ENCODE measurements around the gene GLIS2. TPM values are rescaled to one million over a fixed set of nuclear protein-coding genes. Genes with fewer than 3 reads are reported as not detected.

The GLIS2 gene
- total and polyA plus RNA-seq, 2 of the 4 experiments (the other 2 are of a cell fraction): 0.36 to 8.4 TPM

- peaks cover 55% of the 10 kb centered on the region for H4K20me1 ChIP-seq (ENCODE audit: insufficient read depth, low read length)
- H3K27ac ChIP-seq (ENCODE audit: insufficient read depth, low read length): no peak overlapping the region
- dilution Hi-C loops (cut with HindIII; ENCODE audit: low sequenced_read_pairs, unreplicated experiment) (no loop called here), intact Hi-C loops (cut with micrococcal nuclease) (loop anchor here (5.0 kb wide), 1 partner anchor 218 kb away; the partner anchor contains the start of gene ADCY9), in situ Hi-C loops (cut with MboI; ENCODE audit: low sequenced_read_pairs) (loop anchor here (5.0 to 10.0 kb wide), 2 partner anchors 133 to 350 kb away; no protein-coding TSS in a partner anchor)
- H3K56ac ChIP-seq (ENCODE audit: extremely low read depth, insufficient read depth, low read length): no peak overlapping the region
- H3K9ac ChIP-seq (ENCODE audit: low read depth, low read length): no peak overlapping the region
- DNase-seq (no peak), ATAC-seq (ENCODE audit: low read depth) (no peak)
- no peak overlapping the region for H4K8ac ChIP-seq (ENCODE audit: low read depth in 2 of 2, low read length in 2 of 2)
- H3K36me3 ChIP-seq (ENCODE audit: control insufficient read depth, insufficient read depth, low read length): peaks cover 44% of the 10 kb centered on the region
- H4K5ac ChIP-seq (ENCODE audit: low read depth, low read length): no peak overlapping the region
- BruUV-seq (replicated peaks): no TSS peak
- no peak overlapping the region for H2AK5ac ChIP-seq (ENCODE audit: low read depth, low read length)
- H3K14ac ChIP-seq (replicated peaks; ENCODE audit: low read depth, low read length): no peak overlapping the region
- H3K4me2 ChIP-seq (ENCODE audit: low read depth, low read length): no peak overlapping the region
- peaks cover 5 to 63% of the 10 kb centered on the region in 2 experiments; a peak in 3 of 4 replicates for H3K79me1 ChIP-seq (ENCODE audit: low read depth in 1 of 2, low read length in 2 of 2)
- TF ChIP-seq RAD21 (IDR thresholded peaks at IDR 0.05; ENCODE audit: low read length) (no peak), CTCF (conservative IDR thresholded peaks at IDR 0.05; ENCODE audit: low read depth, low read length) (no peak), POLR2A (IDR thresholded peaks at IDR 0.05; ENCODE audit: low read depth, low read length) (no peak), RFX5 (IDR thresholded peaks at IDR 0.05; ENCODE audit: low read depth, low read length) (no peak), CHD1 (IDR thresholded peaks at IDR 0.05; ENCODE audit: low read depth, low read length) (no peak), SMC3 (IDR thresholded peaks at IDR 0.05; ENCODE audit: low read depth, low read length) (no peak), MXI1 (IDR thresholded peaks at IDR 0.05; ENCODE audit: borderline replicate concordance, low read depth, low read length) (no peak), USF2 (IDR thresholded peaks at IDR 0.05; ENCODE audit: low read depth, low read length) (no peak), NFE2L2 (IDR thresholded peaks at IDR 0.05; ENCODE audit: low read depth, low read length) (no peak), ELK1 (IDR thresholded peaks at IDR 0.05; ENCODE audit: borderline replicate concordance, low read depth, low read length) (no peak), MAFK (IDR thresholded peaks at IDR 0.05; ENCODE audit: low read depth, low read length) (no peak), FOS (IDR thresholded peaks at IDR 0.05; ENCODE audit: low read depth, low read length) (no peak), BHLHE40 (IDR thresholded peaks at IDR 0.05; ENCODE audit: low read depth, low read length) (no peak)
- H3K4me1 ChIP-seq (ENCODE audit: control insufficient read depth, insufficient read depth, low read length): peaks cover 7% of the 10 kb centered on the region; the same call in 1 of the 2 replicates
- no peak overlapping the region for H3K4ac ChIP-seq (ENCODE audit: low read depth, low read length)
- no peak overlapping the region for H4K91ac ChIP-seq (ENCODE audit: insufficient read depth, low read depth, low read length)
- H3K18ac ChIP-seq (ENCODE audit: low read depth, low read length): no peak overlapping the region
- no peak overlapping the region for H2BK20ac ChIP-seq (ENCODE audit: low read depth, low read length)
- no peak overlapping the region for H2AK9ac ChIP-seq (replicated peaks; ENCODE audit: low read depth, low read length, poor library complexity)
- no peak overlapping the region for H3K23ac ChIP-seq (ENCODE audit: low read depth, low read length)
- no peak overlapping the region for H3K4me3 ChIP-seq (ENCODE audit: insufficient read depth, low read depth, low read length)
- no peak overlapping the region for H2BK120ac ChIP-seq (ENCODE audit: low read depth, low read length)
- H3K9me3 ChIP-seq (ENCODE audit: control insufficient read depth, insufficient read depth, low read length): no peaks in the 10 kb centered on the region
- H3K27me3 ChIP-seq (ENCODE audit: control insufficient read depth, insufficient read depth, low read length): no peaks in the 10 kb centered on the region
- H3K9me1 ChIP-seq (ENCODE audit: insufficient read depth, low read length): no peaks in the 10 kb centered on the region; the same call in 1 of the 2 replicates
- H2BK5ac ChIP-seq (ENCODE audit: low read depth, low read length, poor library complexity, severe bottlenecking): no peak overlapping the region
- no peak overlapping the region for H2BK15ac ChIP-seq (ENCODE audit: low read depth, low read length)
- H2AFZ ChIP-seq (replicated peaks; ENCODE audit: low read length, poor library complexity): no peak overlapping the region
- 90% methylated on average over 6 of the region's 32 CpGs; no CpG with 5 or more reads in 1 of the 2 experiments for WGBS, 2 experiments (ENCODE audit: extremely low coverage in 2 of 2, insufficient read length in 1 of 2)
- CTCF ChIA-PET: interaction anchor here (1.4 kb wide), 1 partner anchor 81 kb away, joined by 3 read pairs; no protein-coding TSS in a partner anchor
- POLR2A ChIA-PET (ENCODE audit: unreplicated experiment): no interaction called here
Measured at GRCh38 chr16:4334724-4335495, 19.0 kb downstream of the GLIS2 start.

Measured in IMR-90 (cell line).